Measurements from ENCODE around the gene BEND5.

The BEND5 gene

DNA sequence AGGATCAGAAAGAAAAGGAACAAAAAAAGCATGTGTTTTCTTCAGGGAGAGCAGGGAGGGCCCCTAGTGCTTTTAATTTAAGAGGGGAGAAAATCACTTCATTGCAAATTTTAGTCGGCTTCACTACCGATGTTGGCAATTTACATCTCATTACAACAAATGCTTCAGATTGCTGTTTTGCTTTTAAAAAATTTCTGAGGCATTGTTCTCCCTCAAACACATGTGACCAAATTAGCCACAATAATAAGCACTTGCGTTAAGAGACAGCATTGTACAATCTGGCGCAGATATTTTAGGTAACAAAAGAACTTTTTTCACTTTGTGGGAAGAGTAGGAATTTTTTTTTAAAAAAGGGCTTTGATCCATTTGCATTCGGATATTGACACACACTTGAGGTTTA, 29.8 kb downstream of the BEND5 start:
- H3K27ac ChIP-seq (ENCODE audit: insufficient read depth, low read depth, low read length, poor library complexity, severe bottlenecking) = no peak overlapping the region
- H3K36me3 ChIP-seq (ENCODE audit: control insufficient read depth, insufficient read depth, low read length) = no peaks in the 10 kb centered on the region
- 91 to 99% methylated on average over 5 of the region's 5 CpGs for WGBS, 2 experiments

GRCh38 chr1:48744032-48744431, 32.7 kb downstream of the BEND5 start:
- Histone ChIP-seq H3K36me3 (ENCODE audit: control insufficient read depth, insufficient read depth, low read length) (no peaks in the 10 kb centered on the region), H3K4me1 (ENCODE audit: control insufficient read depth, insufficient read depth, low read length) (no peaks in the 10 kb centered on the region), H3K9me3 (ENCODE audit: control insufficient read depth, low read length) (no peaks in the 10 kb centered on the region), H3K27me3 (ENCODE audit: control insufficient read depth, insufficient read depth, low read length, poor library complexity, severe bottlenecking) (no peaks in the 10 kb centered on the region), H3K27ac (ENCODE audit: insufficient read depth, low read depth, low read length, poor library complexity, severe bottlenecking) (no peak overlapping the region), H3K4me3 (ENCODE audit: insufficient read depth, low read depth, low read length) (no peak overlapping the region)
- WGBS, 2 experiments = 93 to 98% methylated on average over 2 of the region's 2 CpGs

More for the DNA sequence above, 29.8 kb downstream of the BEND5 start:
- Histone ChIP-seq H3K4me1 (ENCODE audit: control insufficient read depth, insufficient read depth, low read length) (no peaks in the 10 kb centered on the region), H3K27me3 (ENCODE audit: control insufficient read depth, insufficient read depth, low read length, poor library complexity, severe bottlenecking) (no peaks in the 10 kb centered on the region), H3K9me3 (ENCODE audit: control insufficient read depth, low read length) (no peaks in the 10 kb centered on the region), H3K4me3 (ENCODE audit: insufficient read depth, low read depth, low read length) (no peak overlapping the region)

DNA sequence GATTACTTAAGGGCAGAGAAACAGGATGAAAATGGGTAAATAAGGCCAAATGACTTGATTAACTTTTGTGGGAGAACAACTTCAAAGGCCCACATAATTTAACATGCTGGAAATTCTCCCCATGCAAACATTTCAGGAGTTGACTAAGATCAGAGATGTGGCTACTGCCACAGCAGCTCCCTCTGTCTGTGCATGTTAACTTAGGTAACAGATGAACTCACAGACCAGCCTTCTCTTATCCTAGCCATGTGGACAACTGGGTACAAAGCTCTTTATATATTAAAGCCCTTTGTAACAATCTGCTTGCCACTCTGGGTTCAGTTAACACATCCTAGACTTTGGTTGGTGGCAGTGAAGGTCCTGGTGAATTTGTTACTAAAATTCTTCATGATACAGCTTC, 33.2 kb downstream of the BEND5 start:
- Histone ChIP-seq H3K36me3 (ENCODE audit: control insufficient read depth, insufficient read depth, low read length) (no peaks in the 10 kb centered on the region), H3K9me3 (ENCODE audit: control insufficient read depth, low read length) (no peaks in the 10 kb centered on the region), H3K4me1 (ENCODE audit: control insufficient read depth, insufficient read depth, low read length) (no peaks in the 10 kb centered on the region), H3K27me3 (ENCODE audit: control insufficient read depth, insufficient read depth, low read length, poor library complexity, severe bottlenecking) (no peaks in the 10 kb centered on the region), H3K27ac (ENCODE audit: insufficient read depth, low read depth, low read length, poor library complexity, severe bottlenecking) (no peak overlapping the region), H3K4me3 (ENCODE audit: insufficient read depth, low read depth, low read length) (no peak overlapping the region)

DNA sequence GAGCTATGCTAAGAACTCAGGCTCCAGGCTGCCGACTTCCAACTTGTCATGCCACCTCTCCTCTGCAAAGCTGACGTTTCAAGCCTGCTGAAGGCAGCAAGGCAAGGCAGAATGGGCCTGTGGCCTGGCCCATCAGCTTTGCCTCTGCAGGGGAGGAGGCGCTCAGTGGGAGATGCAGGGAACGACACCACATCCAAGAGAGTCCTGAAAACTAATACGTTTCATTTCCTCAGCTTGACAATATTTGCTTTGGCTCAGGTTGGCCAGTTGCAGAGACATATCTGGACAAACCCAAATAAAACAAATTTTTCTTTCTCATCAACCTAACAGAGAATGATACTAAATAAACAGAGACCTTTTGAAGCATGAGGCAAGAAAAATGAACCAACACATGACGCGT, 35.3 kb downstream of the BEND5 start:
- WGBS, 2 experiments = 79 to 84% methylated on average over 7 of the region's 7 CpGs
- no peak overlapping the region for H3K4me3 ChIP-seq (ENCODE audit: insufficient read depth, low read depth, low read length)
- no peaks in the 10 kb centered on the region for H3K9me3 ChIP-seq (ENCODE audit: control insufficient read depth, low read length)
- peaks cover 5% of the 10 kb centered on the region for H3K36me3 ChIP-seq (ENCODE audit: control insufficient read depth, insufficient read depth, low read length)
- no peak overlapping the region for H3K27ac ChIP-seq (ENCODE audit: insufficient read depth, low read depth, low read length, poor library complexity, severe bottlenecking)
- no peaks in the 10 kb centered on the region for H3K4me1 ChIP-seq (ENCODE audit: control insufficient read depth, insufficient read depth, low read length)
- no peaks in the 10 kb centered on the region for H3K27me3 ChIP-seq (ENCODE audit: control insufficient read depth, insufficient read depth, low read length, poor library complexity, severe bottlenecking)

DNA sequence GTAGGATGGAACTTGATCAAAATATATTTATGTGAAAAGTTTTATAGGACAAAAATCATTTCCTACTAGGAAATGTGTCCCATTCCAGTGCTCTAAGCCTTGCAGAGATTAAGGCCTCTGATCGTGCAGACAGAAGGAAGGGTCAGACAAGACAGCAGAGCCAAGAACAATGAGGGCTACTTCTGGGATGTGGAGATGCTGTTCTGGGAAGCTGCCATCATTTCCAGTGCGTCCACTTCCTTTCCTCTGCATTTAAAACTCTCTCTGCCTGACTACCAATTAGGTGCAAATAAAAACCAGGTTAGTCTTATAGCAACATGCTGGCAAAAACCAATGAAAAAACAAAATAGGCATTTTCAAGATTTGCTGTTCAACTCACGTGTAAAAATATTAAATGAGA, 36.1 kb downstream of the BEND5 start:
- Histone ChIP-seq H3K4me1 (ENCODE audit: control insufficient read depth, insufficient read depth, low read length) (no peaks in the 10 kb centered on the region), H3K36me3 (ENCODE audit: control insufficient read depth, insufficient read depth, low read length) (peaks cover 5% of the 10 kb centered on the region), H3K9me3 (ENCODE audit: control insufficient read depth, low read length) (no peaks in the 10 kb centered on the region), H3K4me3 (ENCODE audit: insufficient read depth, low read depth, low read length) (no peak overlapping the region), H3K27me3 (ENCODE audit: control insufficient read depth, insufficient read depth, low read length, poor library complexity, severe bottlenecking) (no peaks in the 10 kb centered on the region), H3K27ac (ENCODE audit: insufficient read depth, low read depth, low read length, poor library complexity, severe bottlenecking) (no peak overlapping the region)
- 90 to 92% methylated on average over 3 of the region's 3 CpGs for WGBS, 2 experiments

- Histone ChIP-seq H3K4me1 (ENCODE audit: control insufficient read depth, insufficient read depth, low read length) (no peaks in the 10 kb centered on the region), H3K4me3 (ENCODE audit: insufficient read depth, low read depth, low read length) (no peak overlapping the region), H3K9me3 (ENCODE audit: control insufficient read depth, low read length) (no peaks in the 10 kb centered on the region), H3K27ac (ENCODE audit: insufficient read depth, low read depth, low read length, poor library complexity, severe bottlenecking) (no peak overlapping the region), H3K36me3 (ENCODE audit: control insufficient read depth, insufficient read depth, low read length) (peaks cover 12% of the 10 kb centered on the region), H3K27me3 (ENCODE audit: control insufficient read depth, insufficient read depth, low read length, poor library complexity, severe bottlenecking) (no peaks in the 10 kb centered on the region)
- WGBS, 2 experiments = 58 to 65% methylated on average over 3 of the region's 3 CpGs
Measured at GRCh38 chr1:48739091-48739490, 37.6 kb downstream of the BEND5 start.

GRCh38 chr1:48738356-48738755, 38.3 kb downstream of the BEND5 start:
- H3K36me3 ChIP-seq (ENCODE audit: control insufficient read depth, insufficient read depth, low read length) = peaks cover 14% of the 10 kb centered on the region
- 91 to 95% methylated on average over 4 of the region's 4 CpGs for WGBS, 2 experiments
- H3K4me1 ChIP-seq (ENCODE audit: control insufficient read depth, insufficient read depth, low read length) = no peaks in the 10 kb centered on the region

GRCh38 chr1:48735796-48736195, 40.9 kb downstream of the BEND5 start:
- 80 to 87% methylated on average over 6 of the region's 6 CpGs for WGBS, 2 experiments
- H3K4me1 ChIP-seq (ENCODE audit: control insufficient read depth, insufficient read depth, low read length) = no peaks in the 10 kb centered on the region
- no peaks in the 10 kb centered on the region for H3K9me3 ChIP-seq (ENCODE audit: control insufficient read depth, low read length)
- H3K36me3 ChIP-seq (ENCODE audit: control insufficient read depth, insufficient read depth, low read length) = peaks cover 19% of the 10 kb centered on the region
- no peak overlapping the region for H3K4me3 ChIP-seq (ENCODE audit: insufficient read depth, low read depth, low read length)
- no peak overlapping the region for H3K27ac ChIP-seq (ENCODE audit: insufficient read depth, low read depth, low read length, poor library complexity, severe bottlenecking)
- H3K27me3 ChIP-seq (ENCODE audit: control insufficient read depth, insufficient read depth, low read length, poor library complexity, severe bottlenecking) = no peaks in the 10 kb centered on the region

More at GRCh38 chr1:48738356-48738755, 38.3 kb downstream of the BEND5 start:
- Histone ChIP-seq H3K4me3 (ENCODE audit: insufficient read depth, low read depth, low read length) (no peak overlapping the region), H3K27me3 (ENCODE audit: control insufficient read depth, insufficient read depth, low read length, poor library complexity, severe bottlenecking) (no peaks in the 10 kb centered on the region), H3K9me3 (ENCODE audit: control insufficient read depth, low read length) (no peaks in the 10 kb centered on the region), H3K27ac (ENCODE audit: insufficient read depth, low read depth, low read length, poor library complexity, severe bottlenecking) (no peak overlapping the region)

DNA sequence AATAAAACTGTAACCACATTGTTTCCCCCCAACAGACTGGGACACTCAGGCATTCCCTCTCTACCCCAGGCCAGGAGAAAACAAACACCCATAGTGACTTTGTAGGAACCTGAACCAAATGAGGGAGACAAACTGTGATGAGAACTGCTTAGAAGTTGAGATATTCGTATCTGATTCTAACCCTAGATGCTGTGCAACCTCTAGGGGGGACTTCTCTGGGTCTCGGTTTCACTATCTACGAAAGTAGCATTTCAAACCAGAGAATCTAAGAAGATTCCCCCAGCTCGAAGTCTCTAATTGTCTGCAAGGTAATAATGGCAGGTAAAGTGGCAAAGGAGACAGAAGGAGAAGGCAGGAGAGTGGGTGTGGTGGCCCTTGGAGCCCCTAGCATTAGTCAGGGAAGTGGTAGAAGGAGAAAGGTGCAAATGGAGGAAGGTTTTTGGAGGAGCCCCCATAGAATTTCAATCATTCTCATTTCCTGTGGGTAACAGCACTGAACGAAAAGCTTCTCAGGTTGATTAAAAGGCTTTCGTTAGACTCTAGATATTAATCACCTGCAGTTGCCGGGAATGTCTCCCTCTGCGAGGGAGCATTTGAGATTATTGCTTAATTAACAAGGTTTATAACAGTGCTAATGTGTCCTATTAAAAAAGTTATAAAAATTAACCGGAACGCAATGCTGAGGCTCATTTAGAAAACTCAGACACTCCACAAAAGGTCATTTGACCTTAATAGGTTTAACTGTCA, 46.4 kb downstream of the BEND5 start:
- peaks cover 20% of the 10 kb centered on the region for H3K36me3 ChIP-seq (ENCODE audit: control insufficient read depth, insufficient read depth, low read length)
- no peaks in the 10 kb centered on the region for H3K4me1 ChIP-seq (ENCODE audit: control insufficient read depth, insufficient read depth, low read length)
- WGBS, 2 experiments = 91% methylated on average over 10 of the region's 10 CpGs
- no peak overlapping the region for H3K4me3 ChIP-seq (ENCODE audit: insufficient read depth, low read depth, low read length)
- no peaks in the 10 kb centered on the region for H3K9me3 ChIP-seq (ENCODE audit: control insufficient read depth, low read length)
- H3K27me3 ChIP-seq (ENCODE audit: control insufficient read depth, insufficient read depth, low read length, poor library complexity, severe bottlenecking) = no peaks in the 10 kb centered on the region
- no peak overlapping the region for H3K27ac ChIP-seq (ENCODE audit: insufficient read depth, low read depth, low read length, poor library complexity, severe bottlenecking)

GRCh38 chr1:48728584-48728983, 48.1 kb downstream of the BEND5 start:
- no peaks in the 10 kb centered on the region for H3K9me3 ChIP-seq (ENCODE audit: control insufficient read depth, low read length)
- no peaks in the 10 kb centered on the region for H3K4me1 ChIP-seq (ENCODE audit: control insufficient read depth, insufficient read depth, low read length)
- H3K27ac ChIP-seq (ENCODE audit: insufficient read depth, low read depth, low read length, poor library complexity, severe bottlenecking) = no peak overlapping the region
- WGBS, 2 experiments = 89 to 94% methylated on average over 2 of the region's 2 CpGs
- no peaks in the 10 kb centered on the region for H3K27me3 ChIP-seq (ENCODE audit: control insufficient read depth, insufficient read depth, low read length, poor library complexity, severe bottlenecking)
- no peak overlapping the region for H3K4me3 ChIP-seq (ENCODE audit: insufficient read depth, low read depth, low read length)
- peaks cover 12% of the 10 kb centered on the region for H3K36me3 ChIP-seq (ENCODE audit: control insufficient read depth, insufficient read depth, low read length)

All from ectodermal cell (in vitro differentiated cells).